Naive thymus-derived CD4-positive, alpha-beta T cell (primary cell): ENCODE results near the gene PSMA4. TPM values are rescaled to one million over a fixed set of nuclear protein-coding genes. Genes with fewer than 3 reads are reported as not detected.

Experiments
- ATAC-seq: fragments of 150-1000 bp; cut with Tn5 transposase; 2 replicates; pipeline ENCODE4 v1.10.0; 2021; ENCODE audit warnings: mild to moderate bottlenecking, moderate library complexity
- CTCF ChIA-PET: fragments of 350-600 bp; sonication (Branson Sonifier 250); formaldehyde crosslinking; loops from one replicate; lab custom pipeline; 2021; ENCODE audit warnings: antibody characterized with exemption; lab: Charles Lee
- POLR2A ChIA-PET: fragments of 350-600 bp; sonication (Branson Sonifier 250); formaldehyde crosslinking; loops from one replicate; lab custom pipeline; 2021; ENCODE audit warnings: antibody characterized with exemption, inconsistent platforms; lab: Charles Lee
- DNase-seq, 9 donors: peaks; one replicate each; pipeline versions ENCODE4 v3.0.0 to v3.0.0-alpha.2; 2020 to 2022; ENCODE audit warnings: mixed read lengths in 1 of 9
- H3K27ac ChIP-seq: one replicate; pipeline ENCODE4 v1.7.0; 2013; ENCODE audit warnings: mild to moderate bottlenecking, low read depth, low read length, moderate library complexity
- H3K27me3 ChIP-seq, 2 donors: one replicate each; pipeline ENCODE4 v1.7.0; 2013; ENCODE audit warnings: low read length in 2 of 2, mild to moderate bottlenecking in 2 of 2, moderate library complexity in 2 of 2; ENCODE audit not compliant: control insufficient read depth in 2 of 2, insufficient read depth in 2 of 2
- H3K36me3 ChIP-seq, 3 experiments: 1 replicate in 2 of 3; 2 replicates in 1 of 3; pipeline ENCODE4 v1.7.0; 2013; ENCODE audit warnings: low read length in 3 of 3, mild to moderate bottlenecking in 3 of 3, moderate library complexity in 1 of 3; ENCODE audit not compliant: insufficient read depth in 3 of 3, control insufficient read depth in 2 of 3
- H3K4me1 ChIP-seq, 2 donors: one replicate each; pipeline ENCODE4 v1.7.0; 2013; ENCODE audit warnings: low read length in 2 of 2, mild to moderate bottlenecking in 2 of 2, moderate library complexity in 1 of 2; ENCODE audit not compliant: control insufficient read depth in 2 of 2, insufficient read depth in 2 of 2
- H3K4me3 ChIP-seq: 2 replicates; pipeline ENCODE4 v1.7.0; 2013; ENCODE audit warnings: mild to moderate bottlenecking, low read length
- H3K9me3 ChIP-seq, 3 experiments: 1 replicate in 2 of 3; 2 replicates in 1 of 3; pipeline ENCODE4 v1.7.0; 2013; ENCODE audit warnings: low read length in 3 of 3; ENCODE audit not compliant: control insufficient read depth in 2 of 3
- H3K27ac Mint-ChIP-seq, 9 donors: one replicate each; pipeline ENCODE4 v1.8.0; 2020 to 2022; ENCODE audit warnings: mixed read lengths in 9 of 9, mild to moderate bottlenecking in 8 of 9, moderate library complexity in 5 of 9, inconsistent platforms in 2 of 9
- H3K27me3 Mint-ChIP-seq, 5 donors: one replicate each; pipeline ENCODE4 v1.8.0; 2021 to 2022; ENCODE audit warnings: mixed read lengths in 5 of 5, mild to moderate bottlenecking in 1 of 5
- H3K36me3 Mint-ChIP-seq, 5 donors: one replicate each; pipeline ENCODE4 v1.8.0; 2020 to 2022; ENCODE audit warnings: mixed read lengths in 5 of 5, mild to moderate bottlenecking in 3 of 5, inconsistent platforms in 1 of 5
- H3K4me1 Mint-ChIP-seq, 7 donors: one replicate each; pipeline ENCODE4 v1.8.0; 2020 to 2022; ENCODE audit warnings: mixed read lengths in 7 of 7, mild to moderate bottlenecking in 3 of 7, inconsistent platforms in 1 of 7
- H3K4me3 Mint-ChIP-seq, 10 donors: one replicate each; pipeline ENCODE4 v1.8.0; 2020 to 2022; ENCODE audit warnings: mild to moderate bottlenecking in 10 of 10, mixed read lengths in 10 of 10, moderate library complexity in 6 of 10, inconsistent platforms in 2 of 10
- H3K9me3 Mint-ChIP-seq, 11 donors: one replicate each; pipeline ENCODE4 v1.8.0; 2020 to 2022; ENCODE audit warnings: mixed read lengths in 11 of 11, mild to moderate bottlenecking in 4 of 11, inconsistent platforms in 1 of 11, moderate library complexity in 1 of 11
- intact Hi-C, 2 donors: fragments of 100-400 bp; cut with micrococcal nuclease; formaldehyde crosslinking; loops; one replicate each; pipeline ENCODE4 v1.15.1; 2023
- polyA plus RNA-seq, 2 donors: library from polyadenylated mRNA; unstranded; fragments of 300-500 nt; fragmentation: Illumina TruSeq; gene quantifications; one replicate each; pipeline ENCODE4 v1.2.3, GENCODE V29; 2021
- total RNA-seq, 6 experiments: library from RNA in 5 of 6; stranded (reverse) in 5 of 6; gene quantifications; 1 replicate in 5 of 6; 2 replicates in 1 of 6; pipeline ENCODE4 v1.2.3 and lab custom pipeline; 2021 to 2026

PSMA4 gene
- total and polyA plus RNA-seq, 7 experiments from 2014 or later: 69.6 to 284 (median 80.3) TPM

DNA sequence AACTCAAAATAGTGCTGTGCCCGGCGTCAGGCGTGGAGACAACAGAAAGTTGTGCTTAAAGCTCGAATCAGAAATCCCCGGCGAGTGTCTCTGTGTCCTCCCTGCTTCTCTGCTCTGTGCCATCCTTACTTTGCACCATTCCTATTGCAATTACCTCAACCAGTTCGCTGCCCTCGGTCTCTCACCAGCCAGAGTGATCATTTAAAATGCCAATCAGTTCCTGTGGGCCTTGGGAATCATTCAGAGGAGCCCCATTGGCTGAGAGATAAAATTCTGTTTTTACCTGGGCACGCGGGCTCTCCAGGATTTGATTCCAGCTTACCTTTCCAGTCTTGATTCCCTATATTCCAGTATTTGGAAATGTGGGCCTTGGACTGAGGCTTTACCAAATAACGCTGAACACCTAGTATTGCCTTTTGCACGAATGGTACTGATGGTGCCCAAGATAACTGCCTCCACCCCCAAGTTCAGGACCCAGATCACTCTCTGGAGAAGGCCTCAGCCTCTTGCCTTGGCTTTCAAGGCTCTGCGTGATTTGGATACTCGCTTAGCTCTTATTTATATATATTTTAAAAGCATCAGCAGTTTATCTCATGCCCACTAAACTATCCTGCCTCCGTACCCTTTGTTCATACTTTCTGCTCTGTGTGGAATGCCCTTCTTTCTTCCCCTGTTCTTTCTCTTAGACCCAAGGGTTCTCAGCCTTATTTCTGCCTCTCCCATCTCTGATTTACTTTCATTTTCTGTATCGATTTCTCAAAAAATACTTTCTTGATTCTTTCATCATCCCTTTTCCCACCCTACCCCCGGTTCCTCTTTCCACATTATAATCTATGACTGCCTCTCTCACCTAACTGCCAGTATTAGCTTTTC lies 863 bp downstream of the PSMA4 start:
- no peak for ATAC-seq
- POLR2A ChIA-PET: interaction anchor here (0.7 to 2.4 kb wide), 13 partner anchors 8 to 332 kb away, joined by 3 to 43 read pairs (median 3); partner anchors contain the start of genes CHRNA5, HYKK, IREB2 and MORF4L1
- Mint-ChIP-seq H3K4me3 (peak overlapping the region; percentile 86 to 99 (median 92)), H3K4me1 (peaks cover 18 to 51% (median 35%) of the 10 kb centered on the region in 7 donors), H3K27me3 (peaks cover 0 to 4% (median 0%) of the 10 kb centered on the region in 5 donors), H3K27ac (peak overlapping the region; percentile 91 to 100 (median 99)), H3K9me3 (peaks cover 0 to 11% (median 0%) of the 10 kb centered on the region in 11 donors), H3K36me3 (peaks cover 0 to 22% (median 18%) of the 10 kb centered on the region in 5 donors)
- Histone ChIP-seq H3K9me3 (no peaks in the 10 kb centered on the region), H3K4me3 (peak overlapping the region; percentile 89), H3K27me3 (no peaks in the 10 kb centered on the region), H3K36me3 (peaks cover 11 to 34% (median 20%) of the 10 kb centered on the region in 3 experiments), H3K4me1 (peaks cover 19 to 23% of the 10 kb centered on the region in 2 donors), H3K27ac (peak overlapping the region; percentile 99)
- CTCF ChIA-PET: interaction anchor here (0.6 to 1.1 kb wide), 2 partner anchors 62 to 288 kb away, joined by 3 read pairs; no protein-coding TSS in a partner anchor
- intact Hi-C loops: loop anchor here (1.0 to 2.0 kb wide), 8 partner anchors 8 to 392 kb away; partner anchors contain the start of genes CHRNA5 (in 2 of the 2), HYKK (in 2 of the 2), IREB2 (in 2 of the 2) and IDH3A (in 1 of the 2)
- peak in 4 of 9 donors; percentile 5 to 11 (median 6) for DNase-seq

DNA sequence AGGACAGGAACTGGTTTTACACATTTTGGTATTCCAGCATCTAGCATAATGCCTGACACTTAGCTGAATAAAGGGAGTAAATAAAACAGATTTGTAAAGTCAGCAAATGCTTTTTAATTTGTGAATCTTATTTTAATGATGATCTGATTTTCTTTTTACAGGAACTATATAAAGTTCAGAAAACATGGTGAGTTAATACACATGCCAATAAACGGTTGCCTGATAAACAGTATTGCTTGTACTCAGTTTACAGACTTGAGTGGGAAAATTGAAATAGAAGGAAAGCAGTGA lies 1.4 kb downstream of the PSMA4 start:
- peaks cover 0 to 11% (median 0%) of the 10 kb centered on the region in 11 donors for H3K9me3 Mint-ChIP-seq
- peaks cover 18 to 51% (median 35%) of the 10 kb centered on the region in 7 donors for H3K4me1 Mint-ChIP-seq
- intact Hi-C loops: loop anchor here (2.0 kb wide), 3 partner anchors 23 to 393 kb away; partner anchors contain the start of genes CHRNA5 (in 1 of the 2), IDH3A (in 1 of the 2) and SKIC8 (in 1 of the 2)
- Histone ChIP-seq H3K27me3 (no peaks in the 10 kb centered on the region), H3K4me3 (peak overlapping the region; percentile 89), H3K4me1 (peaks cover 19 to 23% of the 10 kb centered on the region in 2 donors), H3K9me3 (no peaks in the 10 kb centered on the region), H3K27ac (peak overlapping the region; percentile 99), H3K36me3 (peaks cover 13 to 39% (median 22%) of the 10 kb centered on the region in 3 experiments)
- POLR2A ChIA-PET: interaction anchor here (0.7 to 2.4 kb wide), 6 partner anchors 7 to 132 kb away, joined by 3 to 43 read pairs (median 3); partner anchors contain the start of gene IREB2
- peak overlapping the region; percentile 91 to 100 (median 99) for H3K27ac Mint-ChIP-seq
- peak overlapping the region; percentile 86 to 99 (median 92) for H3K4me3 Mint-ChIP-seq
- H3K27me3 Mint-ChIP-seq: peaks cover 0 to 4% (median 0%) of the 10 kb centered on the region in 5 donors
- CTCF ChIA-PET: no interaction called here
- DNase-seq: no peak
- peaks cover 0 to 24% (median 19%) of the 10 kb centered on the region in 5 donors for H3K36me3 Mint-ChIP-seq
- ATAC-seq: no peak

DNA sequence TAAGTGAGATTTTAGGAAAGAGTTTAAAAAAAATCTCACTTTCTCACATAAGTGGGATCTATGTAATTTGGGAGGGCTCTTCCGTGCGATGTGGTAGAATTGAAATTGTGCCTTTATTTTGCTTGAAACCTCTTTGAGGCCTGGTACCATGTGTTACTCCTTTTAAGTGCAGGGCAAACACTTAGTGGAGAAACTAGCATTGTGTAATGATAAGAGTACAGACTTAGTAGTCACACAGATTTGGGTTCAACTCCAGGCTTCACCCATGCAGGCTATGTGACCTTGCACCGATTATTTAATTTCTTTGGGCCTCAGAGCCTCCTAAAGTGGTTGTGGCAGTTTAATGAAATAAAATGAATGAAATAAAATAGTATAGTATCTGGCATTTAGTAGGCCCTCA lies 2.4 kb downstream of the PSMA4 start:
- Histone ChIP-seq H3K27me3 (no peaks in the 10 kb centered on the region), H3K4me1 (peaks cover 19 to 23% of the 10 kb centered on the region in 2 donors), H3K36me3 (peaks cover 13 to 49% (median 22%) of the 10 kb centered on the region in 3 experiments), H3K4me3 (no peak overlapping the region), H3K27ac (peak overlapping the region; percentile 99), H3K9me3 (no peaks in the 10 kb centered on the region)
- ChIA-PET POLR2A (interaction anchor here (1.6 kb wide), 1 partner anchor 105 kb away, joined by 5 read pairs; the partner anchor contains the start of gene IREB2), CTCF (interaction anchor here (0.7 kb wide), 1 partner anchor 105 kb away, joined by 3 read pairs; the partner anchor contains the start of gene IREB2)
- peak overlapping the region in 7 of 9 donors; percentile 56 to 99 (median 82) for H3K27ac Mint-ChIP-seq
- intact Hi-C loops: no loop called here
- H3K36me3 Mint-ChIP-seq: peaks cover 0 to 29% (median 19%) of the 10 kb centered on the region in 5 donors
- H3K27me3 Mint-ChIP-seq: peaks cover 0 to 4% (median 0%) of the 10 kb centered on the region in 5 donors
- DNase-seq: no peak
- ATAC-seq: no peak
- peak overlapping the region; percentile 34 to 98 (median 90) for H3K4me3 Mint-ChIP-seq
- H3K4me1 Mint-ChIP-seq: peaks cover 18 to 51% (median 35%) of the 10 kb centered on the region in 7 donors
- H3K9me3 Mint-ChIP-seq: peaks cover 0 to 11% (median 0%) of the 10 kb centered on the region in 11 donors

DNA sequence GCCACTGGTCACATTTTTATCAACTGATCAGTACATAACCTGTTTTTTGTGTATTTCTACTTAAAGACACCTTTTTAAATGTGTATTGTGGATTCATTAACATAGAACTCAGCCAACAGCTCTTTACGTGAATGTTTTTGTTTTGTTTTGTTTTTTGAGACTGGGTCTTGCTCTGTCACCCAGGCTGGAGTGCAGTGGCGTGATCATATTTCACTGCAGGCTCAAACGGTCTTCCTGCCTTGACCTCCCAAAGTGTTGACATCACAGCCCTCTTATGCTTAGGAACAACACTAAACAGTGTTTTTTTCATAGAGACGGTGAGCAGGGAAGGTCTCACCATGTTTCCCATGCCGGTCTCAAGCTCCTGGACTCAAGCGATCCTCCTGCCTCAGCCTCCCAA lies 9.9 kb downstream of the PSMA4 start:
- DNase-seq: no peak
- Histone ChIP-seq H3K4me3 (no peak overlapping the region), H3K36me3 (peaks cover 18 to 63% (median 26%) of the 10 kb centered on the region in 3 experiments), H3K27me3 (no peaks in the 10 kb centered on the region), H3K9me3 (no peaks in the 10 kb centered on the region), H3K27ac (no peak overlapping the region), H3K4me1 (no peaks in the 10 kb centered on the region)
- H3K4me3 Mint-ChIP-seq: no peak overlapping the region
- no peak for ATAC-seq
- intact Hi-C loops: no loop called here
- CTCF ChIA-PET: no interaction called here
- H3K27ac Mint-ChIP-seq: no peak overlapping the region
- H3K9me3 Mint-ChIP-seq: no peaks in the 10 kb centered on the region
- no peaks in the 10 kb centered on the region for H3K27me3 Mint-ChIP-seq
- peaks cover 0 to 6% (median 4%) of the 10 kb centered on the region in 7 donors for H3K4me1 Mint-ChIP-seq
- POLR2A ChIA-PET: no interaction called here
- peaks cover 5 to 35% (median 23%) of the 10 kb centered on the region in 5 donors for H3K36me3 Mint-ChIP-seq

GRCh38 chr15:78550815-78551214 lies 10.6 kb downstream of the PSMA4 start:
- ATAC-seq (no peak), DNase-seq (no peak)
- Histone ChIP-seq H3K4me3 (no peak overlapping the region), H3K4me1 (no peaks in the 10 kb centered on the region), H3K27ac (no peak overlapping the region), H3K9me3 (no peaks in the 10 kb centered on the region), H3K36me3 (peaks cover 12 to 57% (median 20%) of the 10 kb centered on the region in 3 experiments), H3K27me3 (no peaks in the 10 kb centered on the region)
- Mint-ChIP-seq H3K9me3 (no peaks in the 10 kb centered on the region), H3K36me3 (peaks cover 5 to 29% (median 23%) of the 10 kb centered on the region in 5 donors), H3K27ac (peak overlapping the region in 2 of 9 donors; percentile 2 to 34), H3K4me3 (no peak overlapping the region), H3K4me1 (peaks cover 0 to 4% (median 0%) of the 10 kb centered on the region in 7 donors), H3K27me3 (no peaks in the 10 kb centered on the region)
- CTCF ChIA-PET: no interaction called here
- POLR2A ChIA-PET: no interaction called here
- intact Hi-C loops: no loop called here

- H3K36me3 Mint-ChIP-seq: peaks cover 5 to 23% (median 21%) of the 10 kb centered on the region in 5 donors
- H3K9me3 ChIP-seq: no peaks in the 10 kb centered on the region
- peaks cover 0 to 4% (median 0%) of the 10 kb centered on the region in 7 donors for H3K4me1 Mint-ChIP-seq
- H3K4me3 Mint-ChIP-seq: no peak overlapping the region
- no peaks in the 10 kb centered on the region for H3K4me1 ChIP-seq
- no peak overlapping the region for H3K4me3 ChIP-seq
- no peaks in the 10 kb centered on the region for H3K9me3 Mint-ChIP-seq
- intact Hi-C loops: no loop called here
- H3K27me3 ChIP-seq: no peaks in the 10 kb centered on the region
- peaks cover 8 to 46% (median 15%) of the 10 kb centered on the region in 3 experiments for H3K36me3 ChIP-seq
- ATAC-seq (no peak), DNase-seq (no peak)
- no peak overlapping the region for H3K27ac Mint-ChIP-seq
- H3K27ac ChIP-seq: no peak overlapping the region
- ChIA-PET CTCF (no interaction called here), POLR2A (interaction anchor here (0.6 kb wide), 1 partner anchor 11 kb away, joined by 3 read pairs; no protein-coding TSS in a partner anchor)
- H3K27me3 Mint-ChIP-seq: peaks cover 0 to 1% (median 0%) of the 10 kb centered on the region in 5 donors
Observed at GRCh38 chr15:78551902-78552301, 11.7 kb downstream of the PSMA4 start.
